ENCODE data around the gene ADARB2.

DNA sequence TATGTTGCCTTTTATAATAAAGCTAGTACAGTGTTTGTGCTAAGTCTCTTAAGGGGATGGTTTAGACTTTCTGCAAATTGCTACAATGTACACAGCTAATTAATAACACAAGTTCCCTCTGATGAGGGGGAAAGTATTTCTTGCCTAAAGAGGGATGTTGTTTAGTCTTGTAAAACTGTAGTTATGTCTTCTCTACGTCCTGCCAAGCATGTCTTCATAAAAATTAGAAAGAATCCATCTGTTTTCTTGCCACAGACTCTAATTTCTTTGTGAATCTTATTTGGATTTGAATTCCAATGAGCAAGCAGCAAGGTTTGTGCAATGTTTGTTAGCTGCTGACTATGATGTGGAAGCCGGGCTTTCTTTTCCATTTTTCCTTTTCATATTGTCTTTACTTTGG, 28.2 kb downstream of the ADARB2 start:
- TF ChIP-seq, protein P1, sequence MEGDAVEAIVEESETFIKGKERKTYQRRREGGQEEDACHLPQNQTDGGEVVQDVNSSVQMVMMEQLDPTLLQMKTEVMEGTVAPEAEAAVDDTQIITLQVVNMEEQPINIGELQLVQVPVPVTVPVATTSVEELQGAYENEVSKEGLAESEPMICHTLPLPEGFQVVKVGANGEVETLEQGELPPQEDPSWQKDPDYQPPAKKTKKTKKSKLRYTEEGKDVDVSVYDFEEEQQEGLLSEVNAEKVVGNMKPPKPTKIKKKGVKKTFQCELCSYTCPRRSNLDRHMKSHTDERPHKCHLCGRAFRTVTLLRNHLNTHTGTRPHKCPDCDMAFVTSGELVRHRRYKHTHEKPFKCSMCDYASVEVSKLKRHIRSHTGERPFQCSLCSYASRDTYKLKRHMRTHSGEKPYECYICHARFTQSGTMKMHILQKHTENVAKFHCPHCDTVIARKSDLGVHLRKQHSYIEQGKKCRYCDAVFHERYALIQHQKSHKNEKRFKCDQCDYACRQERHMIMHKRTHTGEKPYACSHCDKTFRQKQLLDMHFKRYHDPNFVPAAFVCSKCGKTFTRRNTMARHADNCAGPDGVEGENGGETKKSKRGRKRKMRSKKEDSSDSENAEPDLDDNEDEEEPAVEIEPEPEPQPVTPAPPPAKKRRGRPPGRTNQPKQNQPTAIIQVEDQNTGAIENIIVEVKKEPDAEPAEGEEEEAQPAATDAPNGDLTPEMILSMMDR (IDR thresholded peaks at IDR 0.05), result no peak
- no peak for TF ChIP-seq POLR2A (IDR thresholded peaks at IDR 0.05)
